HS-27A (cell line): ENCODE results near the gene AIF1.

Source experiments
- DNase-seq: peaks from one replicate; pipeline ENCODE4 v3.0.0-alpha.2; 2012; ENCODE audit warnings: low read depth, missing footprints

The AIF1 gene

GRCh38 chr6:31663961-31664789 is 49.1 kb downstream of the AIF1 start:
- DNase-seq = no peak

GRCh38 chr6:31664790-31665500 is 49.9 kb downstream of the AIF1 start, which contains the start of gene GPANK1:
TSS of gene GPANK1 (minus strand) at chr6:31664997. CDS start at chr6:31664478, 519 bp downstream.
- DNase-seq = peak; percentile 94

- peak; percentile 95 for DNase-seq
These were observed 50.7 kb downstream of the AIF1 start, which contains the start of gene CSNK2B for GRCh38 chr6:31665501-31666336. TSS of gene CSNK2B (plus strand) at chr6:31666080. CDS start at chr6:31666832, 752 bp downstream.

GRCh38 chr6:31666337-31666965 is 51.4 kb downstream of the AIF1 start:
- DNase-seq = no peak
